Activated CD8-positive, alpha-beta memory T cell treated with anti-CD3 and anti-CD28 coated beads, Interleukin-2, amount 50 U/mL, for 24 hours (primary cell): Measurements from ENCODE around the gene TEX36.
"Not testable (repeated sequence)": the region's sequence is repeated elsewhere in the genome, so short reads cannot be mapped to it uniquely, and the experiment has no call there.

ENCODE experiments used
- DNase-seq: peaks from one replicate; pipeline ENCODE4 v3.0.0-alpha.2; 2020; ENCODE audit errors: extremely low read depth

Gene TEX36

DNA sequence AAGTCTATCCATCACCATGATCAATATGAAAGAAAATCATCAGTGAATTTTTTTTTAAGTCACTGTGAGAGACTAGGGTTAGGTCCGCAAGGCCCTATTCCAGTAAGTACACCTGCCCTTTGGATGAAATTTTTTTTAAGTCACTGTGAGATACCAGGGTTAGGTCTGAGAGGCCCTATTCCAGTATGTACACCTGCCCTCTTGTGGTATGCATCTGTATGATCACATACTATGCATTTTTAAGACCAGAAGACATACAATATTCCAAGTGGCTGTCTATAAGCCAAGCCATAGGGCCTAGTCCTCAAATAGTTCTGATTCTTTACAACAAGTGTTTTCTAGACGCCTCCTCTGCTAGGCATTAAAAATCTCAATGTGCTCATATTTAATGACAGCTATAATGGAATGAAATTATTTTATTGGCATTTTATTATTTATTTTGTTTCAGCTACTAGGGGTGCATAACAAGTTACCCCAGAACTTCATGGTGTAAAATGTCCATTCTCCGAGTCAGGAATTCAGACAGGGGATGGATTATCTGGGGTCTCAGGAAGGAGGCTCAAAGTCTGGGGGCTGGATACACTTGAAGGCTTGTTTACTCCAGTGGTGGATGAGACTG lies 53.1 kb downstream of the TEX36 start:
- DNase-seq = no peak

DNA sequence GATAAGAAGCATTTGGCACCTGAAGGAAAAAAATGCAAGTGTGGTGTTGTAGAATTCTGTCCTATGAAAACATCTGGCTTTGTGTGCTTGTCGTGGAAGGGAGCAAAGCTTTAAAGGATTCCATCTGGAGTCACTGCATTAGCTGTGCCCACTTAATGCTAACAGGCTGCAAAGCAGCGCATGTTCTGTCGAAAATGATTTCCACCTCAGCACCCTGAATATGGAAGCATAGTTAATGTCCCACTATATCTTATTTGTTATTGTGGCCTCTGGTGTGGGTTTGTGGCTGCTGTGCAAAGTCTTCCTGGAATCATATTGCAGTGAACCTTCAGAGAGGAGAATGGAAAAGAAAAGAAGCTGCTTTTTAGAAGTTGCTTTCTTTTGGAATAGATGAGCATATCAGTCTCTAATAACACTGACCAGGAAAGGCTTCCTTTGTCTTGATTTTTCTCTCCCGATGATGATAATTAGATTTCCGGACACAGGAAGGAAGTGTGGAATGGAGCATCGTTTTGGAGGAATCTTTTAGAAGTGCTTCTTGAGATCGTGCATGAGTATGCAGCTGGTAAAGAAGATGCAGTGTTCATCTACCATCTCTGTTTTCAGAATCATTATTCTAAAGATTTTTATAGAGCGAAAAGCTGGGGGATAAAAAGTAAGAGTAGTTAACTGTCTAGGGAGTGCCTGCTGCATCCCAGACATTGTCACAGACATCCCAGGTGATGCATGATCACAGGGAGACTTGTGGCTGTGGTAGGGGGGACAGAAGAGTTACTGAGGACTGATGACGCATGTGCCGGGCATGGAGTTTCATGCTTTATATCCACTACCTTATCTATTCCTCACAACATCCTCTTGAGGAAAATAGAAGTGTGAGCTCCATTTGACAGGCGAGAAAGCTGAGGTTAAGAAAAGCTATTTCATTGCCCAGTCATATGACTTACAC lies 54.6 kb downstream of the TEX36 start:
- no peak for DNase-seq

DNA sequence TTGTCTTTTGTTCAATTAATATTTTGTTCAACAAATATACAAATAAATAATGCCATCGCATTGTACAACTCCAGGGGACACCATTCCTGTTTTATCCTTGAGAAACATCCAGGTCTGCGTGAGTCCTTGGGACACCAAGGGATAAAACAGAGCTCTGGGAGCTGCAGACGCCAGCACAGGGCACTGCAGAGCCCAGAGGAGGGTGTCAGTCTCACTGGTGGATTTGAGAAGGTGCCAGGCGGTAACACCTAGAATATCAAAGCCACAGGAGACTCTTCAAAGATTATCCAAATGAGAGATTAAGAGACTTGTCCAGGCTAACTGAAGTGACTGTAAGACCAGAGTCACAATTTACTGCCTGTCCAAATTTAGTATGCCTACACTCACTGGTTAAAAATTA lies 55.3 kb downstream of the TEX36 start:
- DNase-seq = no peak

DNA sequence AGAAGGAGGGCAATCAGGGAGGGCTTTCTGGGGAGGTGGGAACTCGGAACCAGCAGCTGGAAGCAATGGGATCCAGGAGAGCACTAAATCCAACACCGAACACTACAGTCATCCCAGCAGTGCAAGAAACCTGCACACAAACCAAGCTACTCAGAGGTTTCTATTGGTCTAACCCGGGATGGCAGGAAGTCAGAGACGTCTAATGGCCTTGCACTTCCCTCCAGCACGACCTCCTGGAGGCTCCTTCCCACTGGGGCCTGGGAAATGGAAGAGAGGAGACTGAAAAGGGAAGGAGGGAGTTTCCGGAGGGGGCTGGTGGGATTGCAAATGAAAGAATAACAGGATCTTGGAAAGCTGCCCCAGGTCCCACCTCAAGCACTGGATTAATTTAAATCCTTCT lies 56.3 kb downstream of the TEX36 start:
- DNase-seq = no peak

DNA sequence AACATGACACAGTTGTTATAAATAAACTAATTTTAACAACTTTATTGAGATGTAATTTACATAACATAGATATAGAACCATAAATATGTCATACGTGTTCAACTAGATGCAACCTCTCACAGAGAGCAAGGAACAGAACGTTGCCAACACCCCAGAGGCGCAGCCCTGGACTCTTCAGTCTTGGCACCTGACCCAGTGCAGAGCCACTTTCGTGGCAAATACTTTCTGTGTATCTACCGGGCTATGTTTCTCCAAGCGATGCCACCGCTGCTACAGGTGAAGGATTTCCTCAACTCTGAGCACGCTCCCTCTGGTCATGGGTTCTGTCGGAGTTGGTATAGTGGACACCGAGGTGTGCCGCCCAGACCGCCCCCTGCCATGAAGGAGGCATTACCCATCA lies 57.4 kb downstream of the TEX36 start:
- no peak for DNase-seq

DNA sequence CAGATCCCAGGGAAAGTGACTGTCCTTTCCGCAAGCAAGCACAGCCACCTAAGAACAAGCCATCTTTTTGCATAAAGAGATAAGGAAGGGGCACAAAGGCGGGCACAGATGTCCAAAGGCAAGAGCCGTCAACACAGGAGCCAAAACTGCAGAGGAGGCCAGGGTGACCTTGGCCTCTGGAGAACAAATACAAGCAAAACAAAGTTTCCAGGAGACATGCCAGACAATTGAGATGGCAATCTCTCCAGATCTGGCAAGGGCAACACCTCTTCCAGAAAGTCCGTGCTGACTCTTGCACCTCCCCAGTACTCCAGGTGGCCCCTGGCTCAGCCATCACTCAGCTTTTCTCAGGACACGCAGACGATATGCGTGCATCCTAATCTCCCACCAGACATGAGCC lies 58.2 kb downstream of the TEX36 start:
- DNase-seq = no peak

DNA sequence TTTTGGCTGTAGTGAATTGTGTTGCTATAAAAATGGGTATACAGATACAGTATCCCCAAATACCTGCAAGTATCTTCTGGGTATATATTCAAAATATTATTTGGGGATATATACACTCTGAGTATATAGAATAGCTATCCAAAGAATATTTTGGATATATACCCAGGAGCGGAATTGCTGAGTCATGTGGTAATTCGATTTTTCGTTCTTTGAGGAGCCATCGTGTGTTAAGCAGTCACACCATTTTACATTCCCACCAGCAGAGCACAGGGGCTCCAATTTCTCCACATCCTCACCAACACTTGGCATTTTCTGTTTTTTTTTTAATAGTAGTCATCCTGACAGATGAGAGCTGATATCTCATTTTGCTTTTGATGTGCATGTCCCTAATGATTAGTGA lies 61.9 kb downstream of the TEX36 start:
- DNase-seq = no peak

DNA sequence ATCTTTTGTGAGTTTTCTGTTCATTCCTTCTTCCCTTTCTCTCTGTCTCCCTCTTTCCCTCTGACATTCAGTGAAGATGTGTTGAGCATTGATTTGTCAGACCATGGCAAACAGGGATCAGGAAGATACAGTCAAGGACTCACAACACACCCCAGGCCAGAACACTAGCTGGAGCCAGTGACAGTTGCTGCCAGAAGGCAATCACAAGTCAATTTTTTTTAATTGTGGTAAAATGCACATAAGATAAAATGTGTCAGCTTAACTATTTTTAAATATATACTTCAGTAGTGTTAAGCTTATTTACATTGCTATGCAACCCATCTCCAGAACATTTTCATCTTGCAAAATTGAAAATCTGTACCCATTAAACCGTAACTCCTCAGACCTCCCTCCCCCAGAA lies 62.6 kb downstream of the TEX36 start:
- no peak for DNase-seq

DNA sequence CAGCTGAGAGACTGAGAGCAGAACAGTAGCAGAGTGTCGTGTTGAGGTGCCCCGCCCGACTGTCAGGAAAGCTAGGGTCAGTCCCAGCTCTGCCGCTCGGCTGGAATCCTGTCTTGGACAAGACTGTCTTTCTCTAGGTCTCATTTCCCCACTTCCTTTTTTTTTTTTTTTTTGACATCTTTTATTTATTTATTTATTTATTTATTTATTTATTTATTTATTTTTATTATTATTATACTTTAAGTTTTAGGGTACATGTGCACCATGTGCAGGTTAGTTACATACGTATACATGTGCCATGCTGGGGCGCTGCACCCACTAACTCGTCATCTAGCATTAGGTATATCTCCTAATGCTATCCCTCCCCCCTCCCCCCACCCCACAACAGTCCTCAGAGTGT lies 69.9 kb downstream of the TEX36 start:
- not testable (repeated sequence) for DNase-seq

DNA sequence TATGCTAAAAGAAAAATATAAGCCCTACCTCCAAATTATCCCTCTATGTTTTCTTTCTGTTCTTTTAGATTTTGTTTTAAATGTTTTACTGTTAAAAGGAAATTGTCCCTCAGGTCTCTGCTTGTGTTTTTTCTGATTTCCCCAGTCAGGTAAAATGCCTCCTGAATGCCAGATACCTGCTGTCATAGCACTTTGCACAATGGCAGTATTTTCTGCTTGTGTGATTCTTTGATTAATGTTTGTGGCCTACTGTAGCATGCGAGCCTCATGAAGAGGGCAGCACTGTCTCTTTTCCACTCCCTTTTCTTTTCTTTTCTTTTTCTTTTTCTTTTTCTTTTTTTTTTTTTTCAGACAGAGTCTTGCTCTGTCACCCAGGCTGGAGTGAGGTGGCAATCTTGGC lies 71.2 kb downstream of the TEX36 start:
- DNase-seq = no peak

DNA sequence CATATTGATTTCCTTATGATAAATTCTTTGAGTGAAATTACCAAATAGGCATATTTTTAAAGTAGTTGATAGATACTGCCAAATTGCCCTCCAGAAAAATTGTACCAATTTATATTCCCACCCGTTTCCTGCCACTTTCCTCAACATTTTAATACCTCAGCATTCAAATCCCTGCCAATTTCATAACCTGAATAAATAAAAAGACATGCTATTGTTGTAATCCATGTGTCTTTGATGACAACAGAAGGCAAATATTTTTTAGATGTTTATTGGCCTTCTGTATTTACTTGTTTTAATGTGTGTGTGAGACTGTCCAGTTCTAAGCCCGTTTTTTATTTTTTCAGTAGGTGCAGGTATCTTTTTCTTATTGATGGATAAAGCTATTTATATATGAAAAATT lies 71.7 kb downstream of the TEX36 start:
- DNase-seq = no peak

DNA sequence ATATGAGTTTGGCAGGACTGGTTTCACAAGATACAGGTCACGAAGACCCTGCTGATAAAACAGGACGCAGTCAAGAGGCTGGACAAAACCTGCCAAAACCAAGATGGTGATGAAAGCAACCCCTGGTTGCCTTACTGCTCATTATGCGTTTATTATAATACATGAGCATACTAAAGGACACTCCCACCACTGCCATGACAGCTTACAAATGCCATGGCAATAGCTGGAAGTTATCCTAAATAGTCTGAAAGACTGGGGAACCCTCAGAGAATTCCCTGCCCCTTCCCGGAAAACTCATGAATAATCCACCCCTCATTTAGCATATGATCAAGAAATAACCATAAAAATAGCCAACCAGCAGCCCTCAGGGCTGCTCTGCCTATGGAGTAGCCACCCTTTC lies 73.1 kb downstream of the TEX36 start:
- DNase-seq = no peak

DNA sequence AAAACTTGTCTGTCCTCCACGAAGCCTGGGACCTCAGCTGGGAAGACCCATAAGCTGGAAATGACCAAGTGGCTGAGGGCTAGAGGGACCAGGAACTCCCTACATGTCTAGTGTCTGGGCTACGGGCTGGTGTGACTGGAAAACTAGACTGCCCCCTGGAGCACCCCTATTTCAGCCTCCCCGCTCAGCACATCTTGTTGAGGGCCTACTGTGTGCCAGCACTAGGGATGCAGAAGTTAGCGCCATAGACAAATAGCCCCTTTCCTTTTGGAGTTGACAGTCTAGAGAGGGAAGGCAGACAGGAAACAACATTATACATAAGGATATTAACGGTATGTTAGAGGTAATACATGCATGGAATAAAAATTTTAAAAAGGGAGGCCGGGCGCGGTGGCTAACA lies 74.5 kb downstream of the TEX36 start:
- DNase-seq = no peak

DNA sequence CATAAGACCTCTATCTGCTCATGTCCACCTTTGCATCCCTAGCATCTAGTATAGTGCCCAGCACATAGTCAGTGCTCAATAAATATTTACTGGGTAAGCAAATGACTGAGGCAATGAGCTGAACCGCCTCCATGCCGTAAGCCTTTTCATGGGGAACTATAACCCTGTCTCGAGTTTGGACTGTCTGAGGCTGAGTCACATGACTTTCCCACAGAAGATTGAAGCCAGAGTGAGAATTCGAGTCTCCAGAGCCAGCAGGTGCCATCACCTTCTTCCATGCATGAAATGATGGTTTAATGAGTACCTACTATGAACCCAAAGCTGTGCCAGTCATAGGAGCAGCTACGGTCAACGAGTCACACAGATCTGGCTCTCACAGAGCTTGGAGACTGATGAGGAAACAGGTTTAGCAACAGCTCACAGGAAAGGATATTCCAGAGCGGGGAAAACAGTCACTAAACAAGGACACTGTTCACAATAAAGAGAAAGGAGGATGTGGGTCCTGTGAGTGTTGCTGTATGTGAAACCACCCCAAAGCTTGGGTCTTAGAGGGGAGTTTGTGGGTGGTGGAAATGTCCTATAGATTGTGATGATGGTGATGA lies 75.2 kb downstream of the TEX36 start:
- no peak for DNase-seq

DNA sequence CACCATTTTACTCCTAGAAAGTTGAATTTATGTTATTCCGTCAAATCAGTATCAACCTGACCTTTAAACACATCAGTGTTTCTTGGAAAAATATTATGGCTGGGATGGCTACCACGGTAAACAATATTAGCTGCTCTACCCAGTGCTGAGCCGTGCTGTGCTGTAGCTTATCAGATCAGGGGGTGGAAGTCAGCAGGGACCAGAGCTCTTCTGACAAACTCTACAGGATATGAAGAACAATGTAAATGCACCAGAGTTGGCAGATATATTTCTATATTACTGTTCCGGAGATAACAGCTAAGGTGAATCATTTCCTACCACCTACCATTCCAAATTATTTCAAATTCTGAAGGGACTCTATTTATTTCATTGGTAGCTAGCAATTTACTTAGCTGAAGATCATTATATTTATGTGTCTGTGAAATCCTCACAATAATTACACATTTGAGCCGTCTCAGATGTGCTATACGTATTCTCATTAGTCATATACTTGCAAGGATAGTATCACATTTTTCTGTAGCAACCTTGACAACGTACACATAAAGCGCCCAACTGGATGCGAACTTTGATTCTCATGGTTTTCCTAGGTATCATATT lies 76.5 kb downstream of the TEX36 start:
- no peak for DNase-seq
